Measurements from ENCODE around the gene SLC25A24. TPM values are rescaled to one million over a fixed set of nuclear protein-coding genes. Genes with fewer than 3 reads are reported as not detected.

Gene SLC25A24
- total and polyA plus RNA-seq, 9 of the 15 experiments (the other 6 are each of a cell fraction or from before 2014, with no cell fraction given): 6.9 to 34.9 (median 25.4) TPM

DNA sequence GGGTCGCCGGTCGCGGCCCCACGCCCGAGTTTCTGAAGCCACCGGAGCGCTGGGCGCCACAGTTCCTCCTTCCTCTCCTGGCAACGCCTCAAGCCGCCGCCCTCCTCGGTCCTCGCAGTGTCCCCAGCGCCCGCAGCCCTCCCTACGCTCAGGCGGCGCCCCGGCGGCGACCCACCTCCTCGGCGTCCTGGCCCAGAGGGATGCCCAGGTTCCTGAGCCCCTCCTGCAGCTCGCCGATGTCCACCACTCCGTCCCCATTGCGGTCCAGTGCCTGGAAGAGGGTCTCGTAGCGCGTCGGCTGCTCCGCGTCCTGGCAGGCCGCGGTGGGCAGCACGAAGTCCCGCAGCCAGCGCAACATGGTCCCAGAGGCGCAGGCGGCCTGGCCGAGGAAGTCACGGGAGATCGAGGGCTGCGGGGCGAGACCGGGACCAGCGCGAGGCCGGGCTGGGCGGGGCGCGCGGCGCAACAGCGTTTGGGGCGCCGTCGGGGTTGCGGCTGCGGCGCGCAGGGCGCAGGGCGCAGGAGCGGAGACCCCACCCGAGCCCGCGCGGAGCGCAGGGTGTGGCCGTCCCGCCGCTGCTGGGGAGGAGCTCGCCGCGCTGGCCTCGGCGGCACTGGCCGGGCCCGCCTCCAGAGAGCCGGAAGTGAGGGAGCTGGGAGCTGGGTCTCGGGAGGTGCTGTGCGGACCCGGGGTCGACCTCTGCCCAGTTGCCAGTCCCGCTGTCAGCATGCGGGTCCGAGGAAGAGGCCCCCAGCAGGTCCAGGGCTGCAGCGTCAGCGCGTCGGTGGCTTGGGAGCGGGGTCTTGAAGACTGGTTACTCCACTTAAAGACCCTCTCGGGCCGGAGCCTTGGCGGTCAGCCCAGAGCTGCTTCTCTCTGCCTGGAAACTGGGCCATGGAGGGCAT lies at the start of gene SLC25A24 (continued):
- TF ChIP-seq, protein P1, sequence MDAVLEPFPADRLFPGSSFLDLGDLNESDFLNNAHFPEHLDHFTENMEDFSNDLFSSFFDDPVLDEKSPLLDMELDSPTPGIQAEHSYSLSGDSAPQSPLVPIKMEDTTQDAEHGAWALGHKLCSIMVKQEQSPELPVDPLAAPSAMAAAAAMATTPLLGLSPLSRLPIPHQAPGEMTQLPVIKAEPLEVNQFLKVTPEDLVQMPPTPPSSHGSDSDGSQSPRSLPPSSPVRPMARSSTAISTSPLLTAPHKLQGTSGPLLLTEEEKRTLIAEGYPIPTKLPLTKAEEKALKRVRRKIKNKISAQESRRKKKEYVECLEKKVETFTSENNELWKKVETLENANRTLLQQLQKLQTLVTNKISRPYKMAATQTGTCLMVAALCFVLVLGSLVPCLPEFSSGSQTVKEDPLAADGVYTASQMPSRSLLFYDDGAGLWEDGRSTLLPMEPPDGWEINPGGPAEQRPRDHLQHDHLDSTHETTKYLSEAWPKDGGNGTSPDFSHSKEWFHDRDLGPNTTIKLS (IDR thresholded peaks at IDR 0.05; ENCODE audit: borderline replicate concordance, low read depth): 0 out of 2 replicates have a peak, but pooled peaks have one; percentile 65
- TF ChIP-seq, protein P2, sequence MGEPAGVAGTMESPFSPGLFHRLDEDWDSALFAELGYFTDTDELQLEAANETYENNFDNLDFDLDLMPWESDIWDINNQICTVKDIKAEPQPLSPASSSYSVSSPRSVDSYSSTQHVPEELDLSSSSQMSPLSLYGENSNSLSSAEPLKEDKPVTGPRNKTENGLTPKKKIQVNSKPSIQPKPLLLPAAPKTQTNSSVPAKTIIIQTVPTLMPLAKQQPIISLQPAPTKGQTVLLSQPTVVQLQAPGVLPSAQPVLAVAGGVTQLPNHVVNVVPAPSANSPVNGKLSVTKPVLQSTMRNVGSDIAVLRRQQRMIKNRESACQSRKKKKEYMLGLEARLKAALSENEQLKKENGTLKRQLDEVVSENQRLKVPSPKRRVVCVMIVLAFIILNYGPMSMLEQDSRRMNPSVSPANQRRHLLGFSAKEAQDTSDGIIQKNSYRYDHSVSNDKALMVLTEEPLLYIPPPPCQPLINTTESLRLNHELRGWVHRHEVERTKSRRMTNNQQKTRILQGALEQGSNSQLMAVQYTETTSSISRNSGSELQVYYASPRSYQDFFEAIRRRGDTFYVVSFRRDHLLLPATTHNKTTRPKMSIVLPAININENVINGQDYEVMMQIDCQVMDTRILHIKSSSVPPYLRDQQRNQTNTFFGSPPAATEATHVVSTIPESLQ (CRISPR knock-in tag; IDR thresholded peaks at IDR 0.05): no peak
- TF ChIP-seq ZZZ3 (IDR thresholded peaks at IDR 0.05) (no peak), SREBF2 (CRISPR knock-in tag; IDR thresholded peaks at IDR 0.05) (no peak), ZNF384 (IDR thresholded peaks at IDR 0.05; ENCODE audit: low read depth, low read length) (peak; percentile 15; the same call in 1 of the 2 replicates), FUS (optimal IDR thresholded peaks at IDR 0.05; ENCODE audit: low read depth, low read length) (peak; percentile 72), ILF3 (IDR thresholded peaks at IDR 0.05; ENCODE audit: borderline replicate concordance) (no peak), MYC (IDR thresholded peaks at IDR 0.05; ENCODE audit: low read depth, low read length) (peak; percentile 48; the same call in 1 of the 2 replicates), MYC (CRISPR knock-in tag; IDR thresholded peaks at IDR 0.05; ENCODE audit: borderline replicate concordance, low read depth) (peak; percentile 51; the same call in 1 of the 2 replicates), ZNF583 (CRISPR knock-in tag; IDR thresholded peaks at IDR 0.05) (no peak), BHLHE40 (IDR thresholded peaks at IDR 0.05; ENCODE audit: low read length) (peak; percentile 35; the same call in 1 of the 2 replicates), ELF1 (tag; IDR thresholded peaks at IDR 0.05) (peak; percentile 68), CEBPB (tag; IDR thresholded peaks at IDR 0.05) (no peak), SREBF1 (IDR thresholded peaks at IDR 0.05; ENCODE audit: borderline replicate concordance, low read depth, low read length) (no peak), KDM2B (CRISPR knock-in tag; IDR thresholded peaks at IDR 0.05) (peak; percentile 90; the same call in 1 of the 2 replicates), NONO (IDR thresholded peaks at IDR 0.05; ENCODE audit: low read depth in 2 of 2, low read length in 1 of 2) (peak in 1 of 2 experiments; percentile 36; a peak in 1 of 4 replicates), DPF2 (IDR thresholded peaks at IDR 0.05) (no peak), SAP30 (IDR thresholded peaks at IDR 0.05; ENCODE audit: borderline replicate concordance, insufficient read depth, low read depth, low read length, poor library complexity, severe bottlenecking) (peak; percentile 84), MBD2 (IDR thresholded peaks at IDR 0.05; ENCODE audit: borderline replicate concordance, low read depth) (peak; percentile 33; the same call in 1 of the 2 replicates), FOXA3 (CRISPR knock-in tag; conservative IDR thresholded peaks at IDR 0.05 in 1 of 2, IDR thresholded peaks at IDR 0.05 in 1 of 2) (peak in 1 of 2 experiments; percentile 56; a peak in 2 of 4 replicates), ZNF41 (CRISPR knock-in tag; conservative IDR thresholded peaks at IDR 0.05) (0 out of 2 replicates have a peak, but pooled peaks have one; percentile 62), ZNF830 (CRISPR knock-in tag; IDR thresholded peaks at IDR 0.05) (0 out of 2 replicates have a peak, but pooled peaks have one; percentile 77), ZNF263 (CRISPR knock-in tag; IDR thresholded peaks at IDR 0.05; ENCODE audit: borderline replicate concordance) (peak; percentile 65)

All from K562 (cell line).